GM03348 (cell line): ENCODE results near the gene RPL7L1.

Experiments used
- DNase-seq: peaks from one replicate; pipeline ENCODE4 v3.0.0; 2012; ENCODE audit warnings: low spot score

RPL7L1 gene

DNA sequence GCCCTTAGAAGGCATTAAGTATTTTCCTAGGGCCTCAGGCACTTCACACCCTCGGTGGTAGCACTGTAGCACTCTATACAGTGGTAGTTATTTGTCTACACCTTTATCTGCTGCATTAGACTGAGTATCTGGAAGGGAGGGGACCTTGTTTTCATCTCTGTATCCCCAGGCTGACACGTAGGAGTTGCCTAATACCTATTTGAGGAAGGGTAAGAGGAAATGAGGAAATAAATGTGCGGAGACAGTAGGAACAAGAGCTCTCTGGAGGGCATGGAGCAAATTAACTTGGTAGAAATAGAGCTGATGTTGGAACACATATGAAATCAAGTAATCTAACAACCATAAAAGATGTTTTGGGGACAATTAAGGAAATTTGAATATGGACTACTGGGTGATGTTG lies 53.8 kb downstream of the RPL7L1 start:
- no peak for DNase-seq

DNA sequence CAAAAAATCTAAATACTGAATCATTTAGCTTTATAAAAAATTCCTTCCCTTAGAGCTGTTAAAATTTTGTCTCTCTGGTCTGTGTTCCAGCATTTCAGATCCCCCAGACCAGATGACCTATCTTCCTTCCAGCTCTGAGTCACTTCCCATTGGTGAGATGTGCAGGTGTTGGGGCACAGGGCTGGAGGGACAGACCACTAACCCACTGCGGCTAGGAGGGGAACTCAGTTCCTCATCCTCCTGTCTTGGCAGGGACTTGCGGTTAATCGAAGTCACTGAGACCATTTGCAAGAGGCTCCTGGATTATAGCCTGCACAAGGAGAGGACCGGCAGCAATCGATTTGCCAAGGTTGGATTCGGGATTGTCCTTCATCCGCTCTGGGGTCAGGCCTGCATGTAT lies 55.9 kb downstream of the RPL7L1 start:
- no peak for DNase-seq

DNA sequence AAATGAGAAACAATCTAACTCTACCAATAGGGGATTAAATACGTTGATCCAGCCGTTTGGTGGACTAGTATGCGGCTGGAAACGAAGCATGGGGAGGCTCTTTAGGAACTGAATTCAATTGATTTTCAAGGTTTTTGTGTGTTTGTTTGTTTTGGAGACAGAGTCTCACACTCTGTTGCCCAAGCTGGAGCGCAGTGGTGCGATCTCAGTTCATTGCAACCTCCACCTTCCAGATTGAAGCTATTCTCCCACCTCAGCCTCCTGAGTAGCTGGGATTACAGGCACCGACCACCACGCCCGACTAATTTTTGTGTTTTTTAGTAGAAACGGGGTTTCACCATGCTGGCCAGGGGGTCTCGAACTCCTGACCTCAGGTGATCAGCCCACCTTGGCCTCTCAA lies 57.0 kb downstream of the RPL7L1 start:
- no peak for DNase-seq

DNA sequence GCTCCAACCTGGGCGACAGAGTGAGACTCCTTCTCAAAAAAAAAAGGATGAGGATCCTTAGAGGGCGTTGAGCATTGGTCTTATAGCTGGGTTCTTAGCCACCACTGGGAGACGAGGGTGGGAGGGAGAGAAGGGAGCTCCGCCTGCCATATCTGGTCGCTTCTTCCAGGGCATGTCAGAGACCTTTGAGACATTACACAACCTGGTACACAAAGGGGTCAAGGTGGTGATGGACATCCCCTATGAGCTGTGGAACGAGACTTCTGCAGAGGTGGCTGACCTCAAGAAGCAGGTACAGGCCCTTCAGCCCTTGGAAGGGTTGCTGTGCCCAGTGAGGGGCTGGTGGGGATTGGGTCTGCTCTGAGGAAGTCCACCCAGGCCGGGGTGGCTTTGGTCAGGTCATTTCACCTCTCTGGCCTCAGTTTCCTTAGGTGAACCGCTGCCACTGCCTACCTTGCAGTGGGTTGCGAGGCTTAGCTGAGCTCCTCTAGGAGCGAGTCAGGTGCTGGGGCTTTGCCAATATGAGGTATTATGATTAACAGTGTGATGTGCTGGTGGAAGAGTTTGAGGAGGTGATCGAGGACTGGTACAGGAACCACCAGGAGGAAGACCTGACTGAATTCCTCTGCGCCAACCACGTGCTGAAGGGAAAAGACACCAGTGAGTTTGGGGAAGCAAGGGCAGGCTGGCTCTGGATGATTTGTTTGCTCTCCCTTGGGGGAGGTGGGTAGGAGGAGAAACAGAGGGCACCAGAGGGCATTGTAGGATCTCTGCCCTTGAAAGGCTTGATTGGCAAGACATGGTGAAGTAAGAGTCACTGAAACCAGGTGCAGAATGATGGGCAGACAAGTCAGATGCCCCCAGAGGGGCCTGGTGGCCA lies 58.4 kb downstream of the RPL7L1 start:
- no peak for DNase-seq

DNA sequence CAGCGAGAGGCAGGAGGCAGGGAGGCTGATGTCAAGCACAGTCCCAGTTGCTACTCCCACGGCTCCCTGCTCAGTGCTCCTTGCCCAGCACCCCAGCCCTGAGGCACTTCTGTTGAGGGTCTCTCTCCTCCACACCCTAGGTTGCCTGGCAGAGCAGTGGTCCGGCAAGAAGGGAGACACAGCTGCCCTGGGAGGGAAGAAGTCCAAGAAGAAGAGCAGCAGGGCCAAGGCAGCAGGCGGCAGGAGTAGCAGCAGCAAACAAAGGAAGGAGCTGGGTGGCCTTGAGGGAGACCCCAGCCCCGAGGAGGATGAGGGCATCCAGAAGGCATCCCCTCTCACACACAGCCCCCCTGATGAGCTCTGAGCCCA lies 59.0 kb downstream of the RPL7L1 start:
- no peak for DNase-seq

DNA sequence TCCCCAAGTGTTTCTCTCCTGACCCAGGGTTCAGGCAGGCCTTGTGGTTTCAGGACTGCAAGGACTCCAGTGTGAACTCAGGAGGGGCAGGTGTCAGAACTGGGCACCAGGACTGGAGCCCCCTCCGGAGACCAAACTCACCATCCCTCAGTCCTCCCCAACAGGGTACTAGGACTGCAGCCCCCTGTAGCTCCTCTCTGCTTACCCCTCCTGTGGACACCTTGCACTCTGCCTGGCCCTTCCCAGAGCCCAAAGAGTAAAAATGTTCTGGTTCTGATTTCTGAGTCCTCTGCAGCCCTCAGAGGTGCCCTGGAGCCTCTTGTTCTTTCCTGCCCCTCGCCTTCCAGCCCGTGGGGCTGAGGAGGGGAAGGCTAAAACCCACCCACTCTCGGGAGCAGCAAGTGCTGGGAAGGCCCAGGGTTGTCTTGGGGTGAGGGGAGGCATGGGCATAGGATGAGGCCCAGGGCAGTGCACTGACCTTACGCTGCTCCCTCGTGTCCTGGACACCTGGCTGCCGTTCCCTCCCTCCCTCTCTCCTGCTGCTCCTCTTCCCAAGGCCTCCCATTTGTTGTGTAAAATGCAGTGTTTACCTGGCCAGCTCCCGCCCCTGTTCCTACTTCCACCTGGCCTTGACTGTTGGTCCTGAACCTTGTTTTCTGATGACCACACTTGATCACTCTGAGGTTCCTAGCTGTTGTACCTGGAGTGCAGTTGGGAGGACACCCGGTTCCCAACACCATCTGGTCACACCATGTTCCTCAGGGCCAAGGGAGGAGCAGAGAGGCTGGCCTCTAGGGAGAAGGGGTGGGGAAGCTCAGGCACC lies 59.8 kb downstream of the RPL7L1 start:
- no peak for DNase-seq
